DND-41 (cell line): ENCODE results near the gene RGS19.

Source experiments
- ATAC-seq: fragments of 200-7000 bp; cut with Tn5 transposase; 3 replicates; pipeline ENCODE4 v1.9.1; 2021; ENCODE audit warnings: low read depth; ENCODE audit not compliant: insufficient read depth
- DNase-seq: peaks from one replicate; pipeline ENCODE4 v3.0.0-alpha.2; 2020
- H2AFZ ChIP-seq: 2 replicates; pipeline ENCODE4 v1.6.0; 2012; ENCODE audit warnings: low read depth, low read length
- H3K27ac ChIP-seq: 2 replicates; pipeline ENCODE4 v1.5.1; 2012; ENCODE audit warnings: low read length, inconsistent platforms
- H3K27me3 ChIP-seq: fragments of 200-600 bp; sonication (generic); 2 replicates; pipeline ENCODE4 v1.6.0; 2012; ENCODE audit warnings: low read length, mild to moderate bottlenecking, inconsistent platforms; ENCODE audit not compliant: insufficient read depth, poor library complexity
- H3K36me3 ChIP-seq: 2 replicates; pipeline ENCODE4 v1.5.1; 2012; ENCODE audit warnings: low read length, inconsistent platforms; ENCODE audit not compliant: insufficient read depth
- H3K4me1 ChIP-seq: 2 replicates; pipeline ENCODE4 v1.5.1; 2012; ENCODE audit warnings: mild to moderate bottlenecking, low read length; ENCODE audit not compliant: insufficient read depth
- H3K4me2 ChIP-seq: 2 replicates; pipeline ENCODE4 v1.6.0; 2012; ENCODE audit warnings: mild to moderate bottlenecking, moderate library complexity, low read length, inconsistent platforms; ENCODE audit not compliant: insufficient read depth
- H3K4me3 ChIP-seq, 2 experiments: fragments of 200-600 bp in 1 of 2; shearing (Covaris generic) in 1 of 2; 2 replicates each; pipeline ENCODE4 v1.5.1; 2012 to 2016; ENCODE audit warnings: inconsistent platforms in 2 of 2, low read length in 2 of 2, mild to moderate bottlenecking in 2 of 2, low read depth in 1 of 2, moderate library complexity in 1 of 2
- H3K79me2 ChIP-seq: 2 replicates; pipeline ENCODE4 v1.6.0; 2012; ENCODE audit warnings: low read length, inconsistent platforms; ENCODE audit not compliant: insufficient read depth
- H3K9ac ChIP-seq: 2 replicates; pipeline ENCODE4 v1.6.0; 2012; ENCODE audit warnings: low read depth, mild to moderate bottlenecking, inconsistent platforms, low read length, moderate library complexity
- H3K9me3 ChIP-seq: 2 replicates; pipeline ENCODE4 v1.5.1; 2012; ENCODE audit warnings: low read length, moderate library complexity, mild to moderate bottlenecking, inconsistent platforms; ENCODE audit not compliant: insufficient read depth, severe bottlenecking
- H4K20me1 ChIP-seq: 2 replicates; pipeline ENCODE4 v1.6.0; 2012; ENCODE audit warnings: low read length; ENCODE audit not compliant: insufficient read depth
- CTCF ChIP-seq: IDR thresholded peaks from 2 replicates; pipeline ENCODE4 v1.5.1; 2012; ENCODE audit warnings: borderline replicate concordance, low read length, moderate library complexity, mild to moderate bottlenecking; ENCODE audit not compliant: poor library complexity, severe bottlenecking; ENCODE audit errors: extremely low read depth
- EZH2 ChIP-seq: IDR thresholded peaks from 3 replicates; pipeline ENCODE4 v1.6.1; 2012; ENCODE audit warnings: borderline replicate concordance, low read depth, mild to moderate bottlenecking, moderate library complexity, low read length, inconsistent platforms; ENCODE audit not compliant: severe bottlenecking

The RGS19 gene

GRCh38 chr20:64067005-64067632 lies 12.2 kb downstream of the RGS19 start:
- peaks cover under 1% of the 10 kb centered on the region; the same call in 1 of the 2 replicates for H3K36me3 ChIP-seq
- no peak overlapping the region for H2AFZ ChIP-seq
- peaks cover 31% of the 10 kb centered on the region for H3K4me1 ChIP-seq
- no peaks in the 10 kb centered on the region for H3K9me3 ChIP-seq
- TF ChIP-seq EZH2 (no peak), CTCF (no peak)
- no peak for ATAC-seq
- H3K4me3 ChIP-seq = no peak overlapping the region
- H3K79me2 ChIP-seq = peaks cover 5% of the 10 kb centered on the region; the same call in 1 of the 2 replicates
- no peak overlapping the region for H3K27ac ChIP-seq
- no peak overlapping the region for H3K4me2 ChIP-seq
- peaks cover 27% of the 10 kb centered on the region for H4K20me1 ChIP-seq
- H3K27me3 ChIP-seq = no peaks in the 10 kb centered on the region
- H3K9ac ChIP-seq = no peak overlapping the region
- no peak for DNase-seq

GRCh38 chr20:64065974-64066343 lies 13.4 kb downstream of the RGS19 start:
- Histone ChIP-seq H3K9me3 (no peaks in the 10 kb centered on the region), H4K20me1 (peaks cover 23% of the 10 kb centered on the region), H3K27me3 (no peaks in the 10 kb centered on the region), H3K36me3 (no peaks in the 10 kb centered on the region), H3K4me3 (no peak overlapping the region), H3K4me2 (no peak overlapping the region), H2AFZ (no peak overlapping the region), H3K27ac (no peak overlapping the region), H3K79me2 (peaks cover 5% of the 10 kb centered on the region; the same call in 1 of the 2 replicates), H3K9ac (no peak overlapping the region), H3K4me1 (peaks cover 34% of the 10 kb centered on the region)
- ATAC-seq (no peak), DNase-seq (no peak)
- no peak for TF ChIP-seq EZH2
- no peak for TF ChIP-seq CTCF

GRCh38 chr20:64065062-64065973 lies 14.0 kb downstream of the RGS19 start:
- Histone ChIP-seq H3K9me3 (no peaks in the 10 kb centered on the region), H3K4me2 (no peak overlapping the region), H3K79me2 (peaks cover 5% of the 10 kb centered on the region; the same call in 1 of the 2 replicates), H2AFZ (no peak overlapping the region), H3K27ac (no peak overlapping the region), H4K20me1 (peaks cover 23% of the 10 kb centered on the region), H3K27me3 (no peaks in the 10 kb centered on the region), H3K4me1 (peaks cover 34% of the 10 kb centered on the region), H3K9ac (no peak overlapping the region), H3K4me3 (no peak overlapping the region), H3K36me3 (no peaks in the 10 kb centered on the region)
- no peak for TF ChIP-seq EZH2
- TF ChIP-seq CTCF = no peak
- DNase-seq (no peak), ATAC-seq (no peak)
